GM10266 (cell line): ENCODE data around the gene PARS2.
"Not testable (repeated sequence)": the region's sequence is repeated elsewhere in the genome, so short reads cannot be mapped to it uniquely, and the experiment has no call there.

Source experiments
- DNase-seq: peaks from one replicate; pipeline ENCODE4 v3.0.0; 2012; ENCODE audit errors: extremely low spot score
- TF ChIP-seq, protein P1 (sequence below): IDR thresholded peaks from 2 replicates; pipeline ENCODE4 v1.5.1; 2012; ENCODE audit warnings: mild to moderate bottlenecking, low read depth; ENCODE audit not compliant: control insufficient read depth, insufficient read depth; ENCODE audit errors: missing control alignments

The PARS2 gene

DNA sequence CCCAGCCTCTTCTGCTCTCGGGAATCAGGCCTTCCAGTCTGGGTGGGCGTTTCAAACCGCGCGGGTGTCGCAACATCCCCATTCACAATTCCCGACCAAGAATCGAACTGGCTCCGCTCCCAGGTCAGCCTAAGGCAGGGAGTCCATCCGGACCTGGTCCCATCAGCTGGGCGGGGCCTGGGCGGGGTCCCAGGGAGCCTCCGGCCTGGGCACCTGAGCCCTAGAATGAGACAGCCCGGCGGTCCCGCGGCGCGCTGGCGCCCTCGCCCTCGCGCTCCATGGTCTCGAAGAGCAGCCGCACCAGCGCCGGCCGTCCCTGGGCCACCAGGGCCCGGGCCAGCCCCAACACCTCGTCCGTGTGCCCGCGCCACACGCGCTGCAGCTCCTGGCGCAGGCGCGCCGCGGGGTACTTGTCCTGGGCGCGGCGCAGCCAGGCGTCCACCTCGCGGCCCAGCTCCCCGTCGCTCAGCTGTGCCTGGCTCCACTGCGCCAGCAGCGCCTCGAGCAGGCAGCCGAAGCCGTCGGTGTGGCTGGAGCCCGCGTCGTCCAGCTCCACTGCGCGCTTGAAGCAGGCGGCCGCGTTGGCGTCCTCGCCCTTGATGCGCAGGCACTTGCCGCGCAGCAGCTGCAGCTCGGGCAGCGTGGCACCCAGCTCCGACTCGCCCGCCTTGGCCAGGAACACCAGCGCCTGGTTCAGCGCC lies 16.9 kb upstream of the PARS2 start:
- no peak for DNase-seq
- TF ChIP-seq, protein P1, sequence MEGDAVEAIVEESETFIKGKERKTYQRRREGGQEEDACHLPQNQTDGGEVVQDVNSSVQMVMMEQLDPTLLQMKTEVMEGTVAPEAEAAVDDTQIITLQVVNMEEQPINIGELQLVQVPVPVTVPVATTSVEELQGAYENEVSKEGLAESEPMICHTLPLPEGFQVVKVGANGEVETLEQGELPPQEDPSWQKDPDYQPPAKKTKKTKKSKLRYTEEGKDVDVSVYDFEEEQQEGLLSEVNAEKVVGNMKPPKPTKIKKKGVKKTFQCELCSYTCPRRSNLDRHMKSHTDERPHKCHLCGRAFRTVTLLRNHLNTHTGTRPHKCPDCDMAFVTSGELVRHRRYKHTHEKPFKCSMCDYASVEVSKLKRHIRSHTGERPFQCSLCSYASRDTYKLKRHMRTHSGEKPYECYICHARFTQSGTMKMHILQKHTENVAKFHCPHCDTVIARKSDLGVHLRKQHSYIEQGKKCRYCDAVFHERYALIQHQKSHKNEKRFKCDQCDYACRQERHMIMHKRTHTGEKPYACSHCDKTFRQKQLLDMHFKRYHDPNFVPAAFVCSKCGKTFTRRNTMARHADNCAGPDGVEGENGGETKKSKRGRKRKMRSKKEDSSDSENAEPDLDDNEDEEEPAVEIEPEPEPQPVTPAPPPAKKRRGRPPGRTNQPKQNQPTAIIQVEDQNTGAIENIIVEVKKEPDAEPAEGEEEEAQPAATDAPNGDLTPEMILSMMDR: no peak

DNA sequence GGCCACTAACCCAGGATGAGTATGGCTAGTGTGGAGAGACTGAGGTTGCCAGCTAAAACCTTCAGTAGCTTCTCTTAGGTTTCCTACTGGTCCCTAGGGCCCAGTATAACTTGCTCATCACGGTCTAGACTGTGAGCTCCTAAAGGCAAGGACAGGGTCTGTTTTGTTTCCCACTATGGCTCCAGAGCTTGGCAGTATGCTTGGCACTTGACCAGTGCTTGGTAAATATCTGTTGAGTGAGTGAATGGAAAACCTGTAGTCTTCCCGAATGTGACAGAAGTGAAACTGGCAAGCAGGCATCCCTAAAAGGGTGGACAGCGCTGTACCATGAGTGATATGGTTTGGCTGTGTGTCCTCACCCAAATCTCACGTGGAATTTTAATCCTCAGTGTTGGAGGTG lies 13.1 kb upstream of the PARS2 start:
- TF ChIP-seq, protein P1: no peak
- no peak for DNase-seq

- TF ChIP-seq, protein P1: no peak
- no peak for DNase-seq
These were observed 12.7 kb upstream of the PARS2 start for GRCh38 chr1:54777011-54777410.

DNA sequence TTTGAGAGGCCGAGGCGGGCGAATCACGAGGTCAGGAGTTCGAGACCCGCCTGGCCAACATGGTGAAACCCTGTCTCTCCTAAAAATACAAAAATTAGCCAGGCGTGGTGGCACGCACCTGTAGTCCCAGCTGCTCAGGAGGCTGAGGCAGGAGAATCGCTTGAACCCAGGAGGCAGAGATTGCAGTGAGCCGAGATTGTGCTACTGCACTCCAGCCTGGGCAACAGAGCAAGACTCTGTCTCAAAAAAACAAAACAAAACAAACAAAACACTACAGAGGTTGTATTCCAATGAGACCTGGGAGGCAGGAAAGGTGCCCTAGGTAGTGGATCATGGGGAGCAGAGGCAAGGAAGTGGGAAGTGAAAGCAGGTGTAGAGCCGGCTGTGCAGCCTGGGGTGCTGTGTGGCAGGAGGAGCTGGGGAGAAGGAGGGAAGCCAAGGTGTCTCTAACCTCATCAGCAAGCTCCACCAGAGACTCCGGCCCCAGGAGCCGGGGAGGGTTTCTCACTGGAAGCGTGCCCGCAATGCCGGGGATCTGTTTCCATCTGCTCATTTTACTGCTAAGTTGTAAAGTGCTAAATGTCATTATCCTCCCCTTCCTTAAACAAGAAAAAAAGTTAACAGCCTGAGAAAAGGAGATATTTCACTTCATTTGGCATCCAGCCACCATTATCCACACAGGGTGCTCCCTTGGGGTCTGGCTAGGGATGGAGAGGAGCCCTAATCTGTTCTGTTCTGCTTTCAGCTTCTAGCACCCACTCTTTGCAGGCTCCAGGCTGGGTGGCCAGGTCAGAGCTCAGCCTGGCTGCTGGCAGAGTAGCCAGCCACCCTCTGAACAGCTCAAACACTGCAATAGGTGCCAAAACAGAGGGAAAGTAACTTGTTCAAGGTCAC lies 11.8 kb upstream of the PARS2 start:
- DNase-seq: not testable (repeated sequence)

DNA sequence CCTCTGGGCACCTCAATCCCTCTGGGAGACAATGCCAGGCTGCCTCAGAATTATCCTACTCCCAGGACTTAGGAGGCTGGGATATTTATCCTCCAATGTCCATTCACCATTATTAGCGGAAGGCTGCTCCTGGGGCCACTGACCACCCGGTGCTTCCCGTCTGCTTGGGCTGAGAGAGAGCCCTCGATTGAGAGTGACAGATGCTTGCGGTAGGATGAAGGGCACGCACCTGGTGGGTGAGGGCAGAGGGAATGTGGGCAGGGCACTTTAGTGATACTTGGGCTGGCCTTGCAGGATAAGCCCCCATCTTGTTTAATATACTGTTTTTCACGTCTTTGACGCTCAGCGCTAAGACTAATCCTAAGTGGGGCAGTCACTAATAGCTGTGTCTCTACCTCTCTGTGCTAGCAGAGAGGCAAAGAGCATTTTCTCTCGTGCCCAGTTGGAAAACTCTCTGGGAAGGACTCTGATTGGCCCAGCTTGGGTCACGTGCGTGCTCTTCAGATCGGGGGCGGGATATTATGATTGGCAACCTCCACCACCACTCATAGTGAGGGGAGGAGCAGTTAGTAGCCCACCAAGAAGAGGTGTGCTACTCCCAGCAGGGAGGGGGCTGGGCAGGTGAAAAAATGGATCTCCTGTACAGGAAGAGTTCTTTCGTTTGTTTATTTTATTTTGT lies 10.6 kb upstream of the PARS2 start:
- no peak for DNase-seq
- TF ChIP-seq, protein P1: no peak

GRCh38 chr1:54772951-54773350 lies 8.6 kb upstream of the PARS2 start:
- no peak for DNase-seq
- TF ChIP-seq, protein P1: no peak

GRCh38 chr1:54768093-54768492 lies 3.8 kb upstream of the PARS2 start:
- TF ChIP-seq, protein P1: no peak
- DNase-seq: no peak
